ENCODE data around the gene TNXB.

DNA sequence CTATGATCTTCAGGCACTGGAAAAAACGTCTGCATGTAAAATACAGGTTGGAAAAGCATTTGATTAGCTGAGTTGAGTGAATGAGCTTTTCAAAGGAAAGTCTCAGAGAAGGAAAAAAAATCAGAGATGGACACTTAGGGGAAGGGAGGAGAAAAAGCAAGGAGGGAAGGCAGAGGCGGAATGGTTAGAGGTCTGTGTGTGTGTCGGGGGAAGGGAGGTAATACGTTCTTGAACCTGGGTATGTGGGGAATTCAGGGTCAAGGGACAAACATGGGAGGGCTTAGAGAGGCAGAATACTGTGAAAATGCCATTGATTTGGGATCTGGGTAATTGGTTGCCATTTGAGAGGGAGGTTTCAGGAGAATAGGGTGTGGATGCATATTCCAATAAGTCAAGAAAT lies 37.5 kb upstream of the TNXB start:
- TF ChIP-seq CTCF (IDR thresholded peaks at IDR 0.05) (no peak), POLR2A (IDR thresholded peaks at IDR 0.05) (no peak)
